Activated T-helper 1 cell treated with anti-CD3 and anti-CD28 coated beads, Interleukin-12 subunit alpha, Interleukin-12 subunit beta, Interleukin-2, Interleukin-4 antibody, amounts not matched to agents 30 ng/mL and 10 ng/mL and 1 ng/mL, durations not matched to agents 14 hours and 24 hours and 36 hours (primary cell): ENCODE data around the gene APH1A. TPM values are rescaled to one million over a fixed set of nuclear protein-coding genes. Genes with fewer than 3 reads are reported as not detected.
"Not testable (repeated sequence)": the region's sequence is repeated elsewhere in the genome, so short reads cannot be mapped to it uniquely, and the experiment has no call there.

Source experiments
- DNase-seq: peaks from one replicate; pipeline ENCODE4 v3.0.0; 2021; ENCODE audit warnings: low spot score
- H3K27ac Mint-ChIP-seq: one replicate; pipeline ENCODE4 v1.8.0; 2021; ENCODE audit warnings: mild to moderate bottlenecking, mixed read lengths
- H3K27me3 Mint-ChIP-seq: one replicate; pipeline ENCODE4 v1.8.0; 2022; ENCODE audit warnings: mild to moderate bottlenecking, moderate library complexity, mixed read lengths; ENCODE audit not compliant: insufficient read depth
- H3K36me3 Mint-ChIP-seq: one replicate; pipeline ENCODE4 v1.8.0; 2021; ENCODE audit warnings: low read depth, mixed read lengths
- H3K4me1 Mint-ChIP-seq: one replicate; pipeline ENCODE4 v1.8.0; 2021; ENCODE audit warnings: low read depth, mixed read lengths
- H3K4me3 Mint-ChIP-seq: one replicate; pipeline ENCODE4 v1.8.0; 2021; ENCODE audit warnings: mild to moderate bottlenecking, moderate library complexity, mixed read lengths
- H3K9me3 Mint-ChIP-seq: one replicate; pipeline ENCODE4 v1.8.0; 2021; ENCODE audit warnings: mixed read lengths
- intact Hi-C: fragments of 100-400 bp; cut with micrococcal nuclease; formaldehyde crosslinking; loops from one replicate; pipeline ENCODE4 v1.15.1; 2024
- total RNA-seq: library from RNA; stranded (reverse); gene quantifications from 2 replicates; pipeline ENCODE4 v1.2.3, GENCODE V29; 2022

APH1A gene
- total RNA-seq, 1 donor from 2014 or later: 102 TPM

DNA sequence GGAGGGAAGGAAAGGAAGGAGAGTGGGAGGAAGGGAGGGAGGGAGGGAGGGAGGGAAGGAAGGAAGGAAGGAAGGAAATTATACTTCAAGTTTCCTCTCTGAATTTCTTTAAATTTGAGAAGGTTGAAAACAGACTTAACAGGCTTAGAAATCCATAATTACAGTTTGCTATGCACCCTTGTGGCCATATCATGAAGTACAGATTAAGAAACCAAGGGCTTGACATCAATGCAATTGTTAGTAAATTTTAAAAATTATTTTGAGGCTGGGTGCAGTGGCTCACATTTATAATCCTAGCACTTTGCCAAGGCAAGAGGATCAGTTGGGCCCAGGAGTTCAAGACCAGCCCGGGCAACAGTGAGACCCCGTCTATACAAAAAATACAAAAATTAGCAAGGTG lies 47.3 kb downstream of the APH1A start:
- H3K36me3 Mint-ChIP-seq: peaks cover 34% of the 10 kb centered on the region

DNA sequence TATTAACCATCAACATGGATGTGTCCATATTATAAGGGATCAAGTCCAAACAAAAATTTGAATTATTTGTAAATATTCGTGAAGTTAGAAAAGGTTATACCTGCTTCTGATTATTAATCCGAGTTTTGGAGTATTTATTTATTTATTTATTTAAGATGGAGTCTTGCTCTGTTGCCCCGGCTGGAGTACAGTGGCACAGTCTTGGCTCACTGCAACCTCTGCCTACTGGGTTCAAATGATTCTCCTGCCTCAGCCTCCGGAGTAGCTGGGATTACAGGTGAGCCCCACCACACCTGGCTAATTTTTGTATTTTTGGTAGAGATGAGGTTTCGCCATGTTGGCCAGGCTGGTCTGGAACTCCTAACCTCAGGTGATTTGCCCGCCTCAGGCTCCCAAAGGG lies 53.0 kb downstream of the APH1A start:
- H3K4me3 Mint-ChIP-seq, DNase-seq, H3K36me3 Mint-ChIP-seq, H3K9me3 Mint-ChIP-seq, H3K27ac Mint-ChIP-seq, H3K27me3 Mint-ChIP-seq: not testable (repeated sequence)
- intact Hi-C loops: loop anchor here (10.0 kb wide), 1 partner anchor 321 kb away; the partner anchor contains the start of gene BOLA1
- peaks cover 19% of the 10 kb centered on the region for H3K4me1 Mint-ChIP-seq

More for the DNA sequence above, 47.3 kb downstream of the APH1A start:
- Mint-ChIP-seq H3K27ac (no peak overlapping the region), H3K4me3 (no peak overlapping the region), H3K9me3 (no peaks in the 10 kb centered on the region), H3K27me3 (no peaks in the 10 kb centered on the region), H3K4me1 (peaks cover 5% of the 10 kb centered on the region)
- intact Hi-C loops: no loop called here
- no peak for DNase-seq

Other genes starting within 250 kb of the APH1A start
- gene VPS45, start 201.2 kb downstream of the APH1A start, total RNA-seq: 25.9 and 30.2 TPM in 2 replicates
- 27.1 and 35.4 TPM in 2 replicates for gene PLEKHO1, start 119.1 kb downstream of the APH1A start, total RNA-seq
- gene ANP32E, start 32.9 kb downstream of the APH1A start, total RNA-seq: 196 and 217 TPM in 2 replicates
- gene CA14, start 11.2 kb downstream of the APH1A start, total RNA-seq: not detected in 2 replicates
- gene C1orf54, start 3.8 kb upstream of the APH1A start, total RNA-seq: 1.6 TPM in 2 replicates
- 3.4 TPM in 2 replicates for gene CIART, start 13.5 kb upstream of the APH1A start, total RNA-seq
- gene MRPS21, start 24.8 kb upstream of the APH1A start, total RNA-seq: 81.4 and 85.2 TPM in 2 replicates
- gene PRPF3, start 52.5 kb upstream of the APH1A start, total RNA-seq: 92.7 and 98.5 TPM in 2 replicates
- 24.4 and 24.7 TPM in 2 replicates for gene RPRD2, start 95.1 kb upstream of the APH1A start, total RNA-seq
- 77.3 and 77.4 TPM in 2 replicates for gene TARS2, start 218.4 kb upstream of the APH1A start, total RNA-seq
- 1.9 and 2.6 TPM in 2 replicates for gene ECM1, start 239.1 kb upstream of the APH1A start, total RNA-seq
- gene FALEC, start 246.7 kb upstream of the APH1A start, total RNA-seq: not detected in 2 replicates